ENCODE results near the gene CFAP119.

CFAP119 gene

GRCh38 chr16:30724641-30725417 lies 37.0 kb downstream of the CFAP119 start:
- no peak for DNase-seq (ENCODE audit: low read depth)
- H3K4me3 ChIP-seq (replicated peaks; ENCODE audit: low read depth, low read length), result no peak overlapping the region
- TF ChIP-seq, protein P1, sequence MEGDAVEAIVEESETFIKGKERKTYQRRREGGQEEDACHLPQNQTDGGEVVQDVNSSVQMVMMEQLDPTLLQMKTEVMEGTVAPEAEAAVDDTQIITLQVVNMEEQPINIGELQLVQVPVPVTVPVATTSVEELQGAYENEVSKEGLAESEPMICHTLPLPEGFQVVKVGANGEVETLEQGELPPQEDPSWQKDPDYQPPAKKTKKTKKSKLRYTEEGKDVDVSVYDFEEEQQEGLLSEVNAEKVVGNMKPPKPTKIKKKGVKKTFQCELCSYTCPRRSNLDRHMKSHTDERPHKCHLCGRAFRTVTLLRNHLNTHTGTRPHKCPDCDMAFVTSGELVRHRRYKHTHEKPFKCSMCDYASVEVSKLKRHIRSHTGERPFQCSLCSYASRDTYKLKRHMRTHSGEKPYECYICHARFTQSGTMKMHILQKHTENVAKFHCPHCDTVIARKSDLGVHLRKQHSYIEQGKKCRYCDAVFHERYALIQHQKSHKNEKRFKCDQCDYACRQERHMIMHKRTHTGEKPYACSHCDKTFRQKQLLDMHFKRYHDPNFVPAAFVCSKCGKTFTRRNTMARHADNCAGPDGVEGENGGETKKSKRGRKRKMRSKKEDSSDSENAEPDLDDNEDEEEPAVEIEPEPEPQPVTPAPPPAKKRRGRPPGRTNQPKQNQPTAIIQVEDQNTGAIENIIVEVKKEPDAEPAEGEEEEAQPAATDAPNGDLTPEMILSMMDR (IDR thresholded peaks at IDR 0.05; ENCODE audit: low read length, missing control alignments), result no peak

GRCh38 chr16:30723725-30724355 lies 38.0 kb downstream of the CFAP119 start:
- DNase-seq (ENCODE audit: low read depth), result no peak
- H3K4me3 ChIP-seq (replicated peaks; ENCODE audit: low read depth, low read length), result no peak overlapping the region
- TF ChIP-seq, protein P1 (IDR thresholded peaks at IDR 0.05; ENCODE audit: low read length, missing control alignments), result no peak

- TF ChIP-seq, protein P1 (IDR thresholded peaks at IDR 0.05; ENCODE audit: low read length, missing control alignments), result no peak
- no peak overlapping the region for H3K4me3 ChIP-seq (replicated peaks; ENCODE audit: low read depth, low read length)
- no peak for DNase-seq (ENCODE audit: low read depth)
These were observed 38.9 kb downstream of the CFAP119 start for GRCh38 chr16:30722916-30723315.

DNA sequence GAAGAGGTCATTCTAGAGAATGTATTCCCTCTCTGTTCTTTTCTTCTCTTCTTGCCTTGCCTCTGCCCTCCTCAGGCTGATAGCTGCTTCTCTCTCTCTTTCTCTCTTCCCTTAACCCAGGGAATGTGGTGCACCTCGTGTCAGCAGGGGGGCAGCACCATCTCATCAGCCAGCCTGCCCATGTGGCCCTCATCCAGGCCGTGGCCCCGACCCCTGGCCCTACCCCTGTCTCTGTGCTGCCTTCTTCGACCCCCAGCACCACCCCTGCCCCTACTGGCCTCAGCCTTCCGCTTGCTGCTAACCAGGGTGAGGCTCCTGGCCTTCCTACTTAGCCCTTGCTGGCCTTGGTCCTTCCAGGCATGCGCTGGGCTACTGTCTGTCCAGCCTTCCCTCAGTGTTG lies 39.4 kb downstream of the CFAP119 start:
- no peak overlapping the region for H3K4me3 ChIP-seq (replicated peaks; ENCODE audit: low read depth, low read length)
- no peak for DNase-seq (ENCODE audit: low read depth)
- TF ChIP-seq, protein P1 (IDR thresholded peaks at IDR 0.05; ENCODE audit: low read length, missing control alignments), result no peak

GRCh38 chr16:30721606-30722005 lies 40.3 kb downstream of the CFAP119 start:
- DNase-seq (ENCODE audit: low read depth), result no peak

DNA sequence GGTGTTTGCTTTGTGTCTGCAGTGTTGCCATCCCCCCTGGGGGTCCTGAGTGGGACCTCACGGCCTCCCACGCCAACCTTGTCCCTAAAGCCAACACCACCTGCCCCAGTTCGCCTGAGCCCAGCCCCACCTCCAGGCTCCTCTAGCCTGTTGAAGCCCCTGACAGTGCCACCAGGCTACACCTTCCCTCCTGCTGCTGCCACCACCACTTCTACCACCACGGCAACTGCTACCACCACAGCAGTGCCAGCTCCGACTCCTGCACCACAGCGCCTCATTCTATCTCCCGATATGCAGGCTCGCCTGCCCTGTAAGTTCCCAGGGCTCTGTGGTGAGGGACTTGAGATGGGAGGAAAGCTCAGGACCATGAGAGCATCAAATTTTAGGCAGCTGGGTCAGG lies 40.7 kb downstream of the CFAP119 start:
- no peak for DNase-seq (ENCODE audit: low read depth)
- TF ChIP-seq, protein P1 (IDR thresholded peaks at IDR 0.05; ENCODE audit: low read length, missing control alignments), result no peak
- no peak overlapping the region for H3K4me3 ChIP-seq (replicated peaks; ENCODE audit: low read depth, low read length)

More at GRCh38 chr16:30721606-30722005, 40.3 kb downstream of the CFAP119 start:
- no peak overlapping the region for H3K4me3 ChIP-seq (replicated peaks; ENCODE audit: low read depth, low read length)
- TF ChIP-seq, protein P1 (IDR thresholded peaks at IDR 0.05; ENCODE audit: low read length, missing control alignments), result no peak

Measured in fibroblast of pulmonary artery (primary cell).